ENCODE results near the gene DLG4.

The DLG4 gene

GRCh38 chr17:7217113-7217987, 2.3 kb downstream of the DLG4 start:
- no peak for ATAC-seq
- TF ChIP-seq ARNTL (CRISPR knock-in tag; IDR thresholded peaks at IDR 0.05; ENCODE audit: borderline replicate concordance, low read depth) (no peak), CREB5 (CRISPR knock-in tag; IDR thresholded peaks at IDR 0.05; ENCODE audit: low read depth) (no peak), ZFP3 (CRISPR knock-in tag; IDR thresholded peaks at IDR 0.05) (no peak), SNAI2 (CRISPR knock-in tag; IDR thresholded peaks at IDR 0.05) (no peak), ZNF565 (CRISPR knock-in tag; conservative IDR thresholded peaks at IDR 0.05; ENCODE audit: low read depth) (no peak), TSHZ2 (CRISPR knock-in tag; IDR thresholded peaks at IDR 0.05) (no peak), POU6F1 (CRISPR knock-in tag; IDR thresholded peaks at IDR 0.05; ENCODE audit: borderline replicate concordance, low read depth) (no peak), ZFP30 (CRISPR knock-in tag; IDR thresholded peaks at IDR 0.05) (no peak), ISL1 (CRISPR knock-in tag; IDR thresholded peaks at IDR 0.05) (no peak), TCF4 (CRISPR knock-in tag; IDR thresholded peaks at IDR 0.05; ENCODE audit: borderline replicate concordance) (no peak), CSDC2 (CRISPR knock-in tag; IDR thresholded peaks at IDR 0.05) (no peak), GLIS3 (CRISPR knock-in tag; IDR thresholded peaks at IDR 0.05) (no peak), PATZ1 (CRISPR knock-in tag; IDR thresholded peaks at IDR 0.05; ENCODE audit: borderline replicate concordance) (no peak), OSR1 (CRISPR knock-in tag; IDR thresholded peaks at IDR 0.05) (no peak)

GRCh38 chr17:7216242-7217112, 3.2 kb downstream of the DLG4 start:
- ATAC-seq, result no peak

GRCh38 chr17:7215652-7216180, 3.9 kb downstream of the DLG4 start:
- TF ChIP-seq GLIS3 (CRISPR knock-in tag; IDR thresholded peaks at IDR 0.05), result no peak
- TF ChIP-seq ZNF8 (CRISPR knock-in tag; IDR thresholded peaks at IDR 0.05), result no peak
- TF ChIP-seq ISL1 (CRISPR knock-in tag; IDR thresholded peaks at IDR 0.05), result no peak
- no peak for TF ChIP-seq TSHZ2 (CRISPR knock-in tag; IDR thresholded peaks at IDR 0.05)
- no peak for TF ChIP-seq PPARA (CRISPR knock-in tag; IDR thresholded peaks at IDR 0.05; ENCODE audit: borderline replicate concordance)
- no peak for TF ChIP-seq CSRNP3 (CRISPR knock-in tag; IDR thresholded peaks at IDR 0.05)
- no peak for TF ChIP-seq ZNF70 (CRISPR knock-in tag; IDR thresholded peaks at IDR 0.05)
- TF ChIP-seq OSR1 (CRISPR knock-in tag; IDR thresholded peaks at IDR 0.05), result no peak
- TF ChIP-seq TOX (CRISPR knock-in tag; IDR thresholded peaks at IDR 0.05; ENCODE audit: borderline replicate concordance), result no peak
- no peak for TF ChIP-seq ZC3H10 (CRISPR knock-in tag; IDR thresholded peaks at IDR 0.05)
- 0 out of 3 replicates have a peak, but pooled peaks have one; percentile 4 for ATAC-seq

More at GRCh38 chr17:7216242-7217112, 3.2 kb downstream of the DLG4 start:
- TF ChIP-seq RARB (CRISPR knock-in tag; IDR thresholded peaks at IDR 0.05) (no peak), ESRRG (CRISPR knock-in tag; IDR thresholded peaks at IDR 0.05) (no peak), ZNF565 (CRISPR knock-in tag; conservative IDR thresholded peaks at IDR 0.05; ENCODE audit: low read depth) (no peak), ZNF70 (CRISPR knock-in tag; IDR thresholded peaks at IDR 0.05) (no peak), TOX (CRISPR knock-in tag; IDR thresholded peaks at IDR 0.05; ENCODE audit: borderline replicate concordance) (no peak), ZFP30 (CRISPR knock-in tag; IDR thresholded peaks at IDR 0.05) (no peak)
